ENCODE data around the gene CCR3. TPM values are rescaled to one million over a fixed set of nuclear protein-coding genes. Genes with fewer than 3 reads are reported as not detected.

Gene CCR3
- total RNA-seq, 1 donor from 2014 or later = not detected

DNA sequence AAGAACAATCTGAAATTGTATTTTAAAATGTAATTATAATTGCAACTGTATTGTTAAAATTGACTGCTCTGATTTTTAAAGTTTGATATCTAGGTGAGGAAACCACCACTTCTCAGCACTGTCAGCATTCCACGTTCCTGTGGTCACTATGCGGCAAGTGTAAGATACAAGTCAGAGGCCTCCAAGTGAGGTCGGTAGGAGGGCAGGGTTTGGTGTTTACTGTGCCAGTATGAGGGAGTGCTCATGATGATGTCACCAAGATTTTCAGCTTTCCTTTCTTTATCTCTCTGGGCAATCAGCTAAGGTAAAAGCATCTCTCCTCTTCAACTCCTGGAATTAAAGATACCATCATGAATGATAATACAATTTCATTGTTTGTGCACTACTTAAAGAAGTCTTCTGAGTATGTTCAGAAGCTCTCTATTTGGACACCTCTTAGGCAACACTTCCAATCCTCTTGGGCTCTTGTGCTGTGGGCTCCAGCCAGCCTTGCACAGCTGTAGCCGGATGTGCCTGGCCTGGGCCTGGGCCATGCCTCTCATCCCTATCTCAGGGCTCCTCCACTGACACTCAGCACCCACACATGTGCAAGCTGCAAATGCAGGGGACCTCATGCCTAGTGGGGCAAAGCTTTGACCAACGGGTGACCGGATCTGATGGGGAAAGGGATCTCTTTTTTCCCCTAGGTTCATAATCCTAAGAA lies 42.9 kb downstream of the CCR3 start:
- H3K4me3 Mint-ChIP-seq (ENCODE audit: unreplicated experiment) = no peak overlapping the region
- no peaks in the 10 kb centered on the region for H3K4me1 Mint-ChIP-seq (ENCODE audit: low read depth)
- peaks cover 9% of the 10 kb centered on the region for H3K27me3 Mint-ChIP-seq (ENCODE audit: low read depth)
- H3K27ac Mint-ChIP-seq (ENCODE audit: unreplicated experiment) = no peak overlapping the region
- DNase-seq (ENCODE audit: low spot score) = no peak
- peaks cover 1% of the 10 kb centered on the region for H3K9me3 Mint-ChIP-seq (ENCODE audit: low read depth)
- H3K36me3 Mint-ChIP-seq (ENCODE audit: low read depth) = no peaks in the 10 kb centered on the region
- no peak for TF ChIP-seq CTCF (IDR thresholded peaks at IDR 0.05)

DNA sequence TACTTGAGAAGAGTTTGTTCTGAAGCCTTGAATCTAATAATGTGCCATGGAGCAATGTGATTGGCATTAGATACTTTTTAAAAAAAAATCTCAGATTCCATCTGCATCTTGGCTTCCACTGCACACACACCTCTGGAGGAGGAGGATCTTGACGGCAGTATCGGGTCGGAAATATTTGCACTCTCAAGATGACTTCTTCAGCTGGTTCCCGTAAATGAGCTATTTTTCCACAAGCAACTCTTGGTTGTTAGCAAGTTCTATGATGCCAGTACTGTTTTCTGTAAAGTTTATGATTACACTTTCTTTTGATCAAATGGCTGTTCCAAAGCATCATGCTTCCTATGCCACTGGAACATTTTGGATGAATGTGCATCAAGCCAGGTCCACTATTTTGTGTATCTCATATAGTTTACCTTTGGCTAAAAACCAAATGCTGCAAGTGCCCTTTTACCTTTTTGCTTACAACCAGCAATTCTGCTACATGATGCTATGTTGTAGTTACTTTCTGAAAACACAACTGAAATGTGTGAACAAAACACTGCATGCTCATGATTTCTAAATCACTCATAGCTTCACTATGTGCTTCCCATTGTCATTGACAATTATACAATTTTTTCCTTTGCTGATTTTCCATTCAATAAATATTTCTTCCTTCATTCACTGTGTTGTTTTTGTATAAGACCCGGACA lies 43.8 kb downstream of the CCR3 start:
- TF ChIP-seq CTCF (IDR thresholded peaks at IDR 0.05) = no peak
- Mint-ChIP-seq H3K9me3 (ENCODE audit: low read depth) (no peaks in the 10 kb centered on the region), H3K27ac (ENCODE audit: unreplicated experiment) (no peak overlapping the region), H3K36me3 (ENCODE audit: low read depth) (no peaks in the 10 kb centered on the region), H3K27me3 (ENCODE audit: low read depth) (peaks cover 9% of the 10 kb centered on the region), H3K4me3 (ENCODE audit: unreplicated experiment) (no peak overlapping the region), H3K4me1 (ENCODE audit: low read depth) (no peaks in the 10 kb centered on the region)
- no peak for DNase-seq (ENCODE audit: low spot score)

DNA sequence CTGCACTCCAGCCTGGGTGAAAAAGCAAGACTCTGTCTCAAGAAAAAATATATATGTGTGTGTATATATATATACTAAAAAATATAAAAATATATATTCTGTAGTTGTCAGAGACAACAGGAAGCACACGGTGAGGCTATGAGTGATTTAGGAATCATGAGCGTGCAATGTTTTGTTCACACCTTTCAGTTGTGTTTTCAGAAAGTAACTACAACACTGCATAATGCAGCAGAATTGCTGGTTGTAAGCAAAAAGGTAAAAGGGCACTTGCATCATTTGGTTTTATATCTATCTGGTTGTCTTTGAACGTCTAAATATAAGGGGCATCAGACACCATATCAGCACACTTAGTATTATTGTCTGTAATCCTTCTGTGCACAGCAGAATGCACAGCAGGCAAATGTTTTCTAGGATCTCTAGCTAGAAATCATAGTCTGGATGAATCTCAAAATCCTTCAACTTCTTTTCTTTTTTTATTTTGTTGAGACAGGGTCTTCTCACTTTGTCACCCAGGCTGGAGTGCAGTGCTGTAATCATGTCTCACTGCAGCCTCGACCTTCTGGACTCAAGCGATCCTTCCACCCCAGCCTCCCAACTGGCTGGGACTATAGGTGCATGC lies 44.8 kb downstream of the CCR3 start:
- no peak overlapping the region for H3K4me3 Mint-ChIP-seq (ENCODE audit: unreplicated experiment)
- no peaks in the 10 kb centered on the region for H3K9me3 Mint-ChIP-seq (ENCODE audit: low read depth)
- no peak for TF ChIP-seq CTCF (IDR thresholded peaks at IDR 0.05)
- no peak overlapping the region for H3K27ac Mint-ChIP-seq (ENCODE audit: unreplicated experiment)
- DNase-seq (ENCODE audit: low spot score) = no peak
- no peaks in the 10 kb centered on the region for H3K4me1 Mint-ChIP-seq (ENCODE audit: low read depth)
- no peaks in the 10 kb centered on the region for H3K36me3 Mint-ChIP-seq (ENCODE audit: low read depth)
- peaks cover 9% of the 10 kb centered on the region for H3K27me3 Mint-ChIP-seq (ENCODE audit: low read depth)

- peaks cover 10% of the 10 kb centered on the region for H3K27me3 Mint-ChIP-seq (ENCODE audit: low read depth)
- DNase-seq (ENCODE audit: low spot score) = no peak
- no peaks in the 10 kb centered on the region for H3K36me3 Mint-ChIP-seq (ENCODE audit: low read depth)
- H3K4me1 Mint-ChIP-seq (ENCODE audit: low read depth) = no peaks in the 10 kb centered on the region
- H3K9me3 Mint-ChIP-seq (ENCODE audit: low read depth) = no peaks in the 10 kb centered on the region
- no peak overlapping the region for H3K4me3 Mint-ChIP-seq (ENCODE audit: unreplicated experiment)
- no peak for TF ChIP-seq CTCF (IDR thresholded peaks at IDR 0.05)
- H3K27ac Mint-ChIP-seq (ENCODE audit: unreplicated experiment) = no peak overlapping the region
These were observed 47.3 kb downstream of the CCR3 start for GRCh38 chr3:46289551-46289950.

GRCh38 chr3:46289966-46290365 lies 47.7 kb downstream of the CCR3 start:
- no peak for TF ChIP-seq CTCF (IDR thresholded peaks at IDR 0.05)
- DNase-seq (ENCODE audit: low spot score) = no peak
- Mint-ChIP-seq H3K27me3 (ENCODE audit: low read depth) (peaks cover 10% of the 10 kb centered on the region), H3K4me3 (ENCODE audit: unreplicated experiment) (no peak overlapping the region), H3K4me1 (ENCODE audit: low read depth) (no peaks in the 10 kb centered on the region), H3K27ac (ENCODE audit: unreplicated experiment) (no peak overlapping the region), H3K36me3 (ENCODE audit: low read depth) (no peaks in the 10 kb centered on the region), H3K9me3 (ENCODE audit: low read depth) (no peaks in the 10 kb centered on the region)

Data from chondrocyte (in vitro differentiated cells).